Lower lobe of right lung (tissue), 2 donors: ENCODE data around the gene RNF181. TPM values are rescaled to one million over a fixed set of nuclear protein-coding genes. Genes with fewer than 3 reads are reported as not detected.
"Not testable (repeated sequence)": the region's sequence is repeated elsewhere in the genome, so short reads cannot be mapped to it uniquely, and the experiment has no call there.

Experiments used
- ATAC-seq, 2 donors: fragments of 200-7000 bp; cut with Tn5 transposase; one replicate each; pipeline ENCODE4 v1.9.1; 2020 to 2022; ENCODE audit warnings: mild to moderate bottlenecking in 2 of 2, moderate library complexity in 2 of 2
- DNase-seq: peaks from one replicate; pipeline ENCODE4 v3.0.0-alpha.2; 2020
- H3K27ac ChIP-seq: fragments of 200-600 bp; one replicate; pipeline ENCODE4 v1.8.0; 2022
- H3K27me3 ChIP-seq: fragments of 200-600 bp; one replicate; pipeline ENCODE4 v1.8.0; 2022; ENCODE audit warnings: low read depth
- H3K36me3 ChIP-seq: fragments of 200-600 bp; one replicate; pipeline ENCODE4 v1.8.0; 2022; ENCODE audit warnings: mild to moderate bottlenecking
- H3K4me1 ChIP-seq: fragments of 200-600 bp; one replicate; pipeline ENCODE4 v1.8.0; 2022
- H3K4me3 ChIP-seq: fragments of 200-600 bp; one replicate; pipeline ENCODE4 v1.8.0; 2022; ENCODE audit warnings: mild to moderate bottlenecking
- H3K9me3 ChIP-seq: fragments of 200-600 bp; one replicate; pipeline ENCODE4 v1.8.0; 2022
- intact Hi-C: fragments of 100-400 bp; cut with DNase I; formaldehyde crosslinking; loops from one replicate; pipeline ENCODE4 v1.11.0; 2022
- total RNA-seq: library from RNA; stranded (reverse); fragmentation: NEBNext Ultra II Directional; extraction: Animal tissue kit (Norgen Biotek cat#: 25700); gene quantifications from one replicate; pipeline ENCODE4 v1.2.1, GENCODE V29; 2021
- TF ChIP-seq, protein P1 (sequence below): fragments of 200-600 bp; IDR thresholded peaks from one replicate; pipeline ENCODE4 v1.8.0; 2022; ENCODE audit warnings: antibody characterized with exemption, mild to moderate bottlenecking
- donor health status: DM: no; HTN: yes; CAD: no; lungs with severe emphysema.

The RNF181 gene
- total RNA-seq, 1 donor from 2014 or later = 89.8 TPM

DNA sequence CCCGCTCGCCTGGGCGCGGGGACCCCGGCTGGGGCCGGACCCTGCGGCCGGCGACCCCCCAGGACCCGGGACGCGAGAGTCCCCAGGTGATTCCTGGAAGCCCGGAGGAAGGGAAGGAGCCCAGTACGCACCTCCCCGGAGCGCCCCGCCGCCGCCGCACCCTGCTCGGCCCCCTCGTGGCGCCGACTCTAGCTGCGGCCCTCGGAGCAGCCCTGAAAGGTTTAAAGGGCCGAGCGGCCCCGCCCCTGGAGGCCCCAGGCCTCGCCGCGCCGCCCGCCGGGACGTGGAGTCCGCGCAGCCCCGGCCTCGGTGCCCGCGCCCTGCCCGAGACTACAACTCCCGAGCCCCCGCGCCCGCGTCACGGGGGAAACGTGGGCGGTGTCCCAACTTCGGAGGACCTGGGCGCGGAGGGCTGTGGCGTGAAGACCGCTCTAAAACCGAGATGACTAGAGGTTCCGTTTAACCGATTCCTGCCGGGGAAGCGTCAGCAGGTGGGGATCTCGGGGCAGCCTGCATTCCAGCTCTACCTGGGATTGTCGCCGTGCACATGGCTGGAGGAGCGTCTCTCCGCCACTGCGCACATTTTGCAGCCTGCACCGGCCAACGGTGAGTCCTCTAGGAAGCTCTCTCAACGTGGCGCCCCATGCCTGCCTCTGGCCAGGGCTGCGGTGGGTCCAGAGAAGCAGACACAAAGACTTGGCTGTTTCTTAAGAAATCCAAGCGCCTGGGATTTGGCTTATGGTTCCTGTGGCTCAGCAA lies 7.1 kb downstream of the RNF181 start, which contains the start of gene TMEM150A:
TMEM150A (minus strand) TSS at position 223 of the 759 bp plus-strand sequence. CDS start 750 bp downstream, outside the sequence.
- ATAC-seq (peak; percentile 95 to 96), DNase-seq (peak; percentile 98)
- intact Hi-C loops = no loop called here
- Histone ChIP-seq H3K4me3 (peak within 1 kb of the TSS; percentile 82), H3K4me1 (peaks cover 60% of the 10 kb centered on the region), H3K27ac (peak within 1 kb of the TSS; percentile 90), H3K27me3 (no peaks in the 10 kb centered on the region), H3K36me3 (peaks cover 41% of the 10 kb centered on the region), H3K9me3 (no peaks in the 10 kb centered on the region)
- TF ChIP-seq, protein P1, sequence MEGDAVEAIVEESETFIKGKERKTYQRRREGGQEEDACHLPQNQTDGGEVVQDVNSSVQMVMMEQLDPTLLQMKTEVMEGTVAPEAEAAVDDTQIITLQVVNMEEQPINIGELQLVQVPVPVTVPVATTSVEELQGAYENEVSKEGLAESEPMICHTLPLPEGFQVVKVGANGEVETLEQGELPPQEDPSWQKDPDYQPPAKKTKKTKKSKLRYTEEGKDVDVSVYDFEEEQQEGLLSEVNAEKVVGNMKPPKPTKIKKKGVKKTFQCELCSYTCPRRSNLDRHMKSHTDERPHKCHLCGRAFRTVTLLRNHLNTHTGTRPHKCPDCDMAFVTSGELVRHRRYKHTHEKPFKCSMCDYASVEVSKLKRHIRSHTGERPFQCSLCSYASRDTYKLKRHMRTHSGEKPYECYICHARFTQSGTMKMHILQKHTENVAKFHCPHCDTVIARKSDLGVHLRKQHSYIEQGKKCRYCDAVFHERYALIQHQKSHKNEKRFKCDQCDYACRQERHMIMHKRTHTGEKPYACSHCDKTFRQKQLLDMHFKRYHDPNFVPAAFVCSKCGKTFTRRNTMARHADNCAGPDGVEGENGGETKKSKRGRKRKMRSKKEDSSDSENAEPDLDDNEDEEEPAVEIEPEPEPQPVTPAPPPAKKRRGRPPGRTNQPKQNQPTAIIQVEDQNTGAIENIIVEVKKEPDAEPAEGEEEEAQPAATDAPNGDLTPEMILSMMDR = peak; percentile 58

DNA sequence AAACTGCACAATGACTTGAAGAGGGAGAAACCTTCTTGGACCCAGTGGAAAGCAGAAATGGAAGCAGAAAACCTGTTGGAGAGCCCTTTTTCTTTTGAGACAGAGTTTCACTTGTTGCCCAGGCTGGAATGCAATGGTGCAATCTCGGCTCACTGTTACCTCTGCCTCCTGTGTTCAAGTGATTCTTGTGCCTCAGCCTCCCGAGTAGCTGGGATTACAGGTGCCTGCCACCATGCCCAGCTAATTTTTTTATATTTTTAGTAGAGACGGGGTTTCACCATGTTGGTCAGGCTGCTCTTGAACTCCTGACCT lies 8.5 kb downstream of the RNF181 start:
- H3K27me3 ChIP-seq, H3K9me3 ChIP-seq, intact Hi-C loops, ATAC-seq, DNase-seq: not testable (repeated sequence)
- Histone ChIP-seq H3K4me1 (peaks cover 74% of the 10 kb centered on the region), H3K27ac (peak overlapping the region; percentile 90), H3K36me3 (peaks cover 41% of the 10 kb centered on the region), H3K4me3 (peak overlapping the region; percentile 82)

DNA sequence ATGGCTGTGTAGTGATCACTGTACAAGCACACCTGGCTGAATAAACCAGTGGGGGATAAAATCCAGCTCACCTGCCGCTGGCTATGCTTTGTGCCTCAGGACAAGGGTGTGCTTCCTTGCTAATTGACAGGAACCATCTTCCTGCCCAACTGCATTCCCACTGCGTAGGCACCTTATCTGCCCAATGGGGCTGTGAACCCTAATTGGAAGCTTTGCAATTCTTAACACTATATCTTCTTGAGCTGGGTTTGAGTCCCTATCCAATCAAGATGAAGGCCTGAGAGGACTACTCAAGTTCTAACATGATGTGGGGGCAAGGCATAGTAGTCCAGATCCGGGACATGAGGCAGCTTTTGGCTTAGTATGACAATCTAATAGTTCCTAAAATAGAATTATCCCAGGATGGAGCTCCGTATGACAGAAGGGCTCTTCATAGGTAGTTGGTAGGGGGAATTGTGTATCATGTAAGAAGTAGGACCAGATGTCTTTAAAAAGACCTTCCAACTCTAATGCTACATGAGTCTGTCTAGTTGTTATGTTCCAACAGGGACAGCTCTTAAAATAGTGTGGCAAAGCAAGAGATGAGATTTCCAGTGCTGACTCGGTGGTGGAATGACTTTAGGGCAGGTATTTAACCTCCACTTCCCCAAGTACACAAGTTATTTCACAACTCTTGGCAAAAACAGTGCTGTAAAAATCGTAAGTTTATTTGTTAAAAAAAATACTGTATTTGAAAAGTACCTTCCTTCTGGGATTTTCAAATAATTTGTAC lies 9.2 kb downstream of the RNF181 start:
- Histone ChIP-seq H3K9me3 (no peaks in the 10 kb centered on the region), H3K4me3 (peak overlapping the region; percentile 82), H3K36me3 (peaks cover 41% of the 10 kb centered on the region), H3K27ac (peak overlapping the region; percentile 90), H3K27me3 (no peaks in the 10 kb centered on the region), H3K4me1 (peaks cover 74% of the 10 kb centered on the region)
- ATAC-seq = no peak
- intact Hi-C loops = no loop called here
- no peak for DNase-seq
- TF ChIP-seq, protein P1 = no peak

DNA sequence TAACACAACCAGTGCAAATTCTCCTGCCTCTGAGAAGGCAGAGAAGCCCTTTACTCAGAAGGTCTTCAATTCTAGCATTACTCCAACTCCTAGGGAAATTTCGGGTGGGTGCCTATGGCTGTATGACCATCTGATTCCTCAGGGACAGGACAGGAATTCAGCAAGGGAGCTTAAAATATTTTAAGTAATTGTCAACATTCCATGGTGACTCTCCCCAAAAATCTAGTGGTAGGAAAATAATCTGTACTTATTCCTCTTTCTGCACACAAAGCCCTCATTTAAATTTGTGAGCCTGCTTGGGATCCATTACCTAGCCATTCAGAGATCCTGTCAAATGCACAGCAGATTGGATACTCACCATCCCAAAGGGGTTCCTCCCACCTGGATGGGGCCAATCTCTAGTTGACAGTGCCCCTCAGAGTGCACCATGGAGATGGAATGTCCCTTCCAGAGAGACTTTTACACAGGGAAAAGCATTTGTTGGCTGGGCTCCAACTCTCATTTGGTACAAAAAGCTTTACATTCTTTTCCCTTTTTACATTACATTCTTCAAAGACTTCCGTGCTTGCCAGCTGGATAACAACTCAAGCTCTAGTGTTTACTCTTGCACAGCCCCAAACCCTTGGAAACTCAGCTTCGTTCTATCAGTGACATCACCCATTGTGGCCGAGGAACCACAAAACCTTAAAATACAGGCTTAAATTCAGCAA lies 10.0 kb downstream of the RNF181 start:
- TF ChIP-seq, protein P1 = no peak
- H3K36me3 ChIP-seq = peaks cover 35% of the 10 kb centered on the region
- H3K27ac ChIP-seq = peak overlapping the region; percentile 90
- no peaks in the 10 kb centered on the region for H3K9me3 ChIP-seq
- peak overlapping the region; percentile 82 for H3K4me3 ChIP-seq
- peaks cover 74% of the 10 kb centered on the region for H3K4me1 ChIP-seq
- ATAC-seq (peak in 1 of 2 donors; percentile 13), DNase-seq (no peak)
- intact Hi-C loops = no loop called here
- no peaks in the 10 kb centered on the region for H3K27me3 ChIP-seq

DNA sequence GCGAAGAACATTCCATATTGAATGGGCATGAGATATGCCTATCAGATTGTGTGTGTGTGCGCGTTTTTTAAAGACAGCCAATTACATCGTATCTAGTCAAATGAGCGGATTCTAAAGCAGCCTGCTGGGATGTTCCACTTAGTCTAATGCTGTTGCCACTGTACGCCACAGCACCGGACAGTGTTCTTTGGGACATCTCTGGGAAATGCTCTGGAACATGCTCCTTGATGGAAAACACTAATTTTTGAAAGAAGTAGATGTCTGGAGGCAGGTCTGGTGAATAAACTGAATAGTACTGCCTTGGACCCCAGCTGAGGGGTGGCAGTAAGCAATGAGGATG lies 10.5 kb downstream of the RNF181 start:
- H3K27ac ChIP-seq = peak overlapping the region; percentile 90
- no peaks in the 10 kb centered on the region for H3K27me3 ChIP-seq
- H3K4me1 ChIP-seq = peaks cover 75% of the 10 kb centered on the region
- no peak overlapping the region for H3K4me3 ChIP-seq
- H3K36me3 ChIP-seq = peaks cover 30% of the 10 kb centered on the region
- intact Hi-C loops = no loop called here
- no peaks in the 10 kb centered on the region for H3K9me3 ChIP-seq
- TF ChIP-seq, protein P1 = no peak
- ATAC-seq (no peak), DNase-seq (no peak)
